ENCODE data around the gene HSPA1L.

- no peak for TF ChIP-seq YY1 (IDR thresholded peaks at IDR 0.05; ENCODE audit: insufficient read depth, insufficient read length)
- no peak for TF ChIP-seq ZNF274 (IDR thresholded peaks at IDR 0.05; ENCODE audit: low read depth, low read length)
Observed at GRCh38 chr6:31794294-31794865, 20.7 kb downstream of the HSPA1L start.

All from NT2/D1 (cell line).